Panc1 (cell line): Measurements from ENCODE around the gene DCAF10. TPM values are rescaled to one million over a fixed set of nuclear protein-coding genes. Genes with fewer than 3 reads are reported as not detected.
"Not testable (repeated sequence)": the region's sequence is repeated elsewhere in the genome, so short reads cannot be mapped to it uniquely, and the experiment has no call there.

Experiments used
- ATAC-seq: fragments of 200-7000 bp; cut with Tn5 transposase; 2 replicates; pipeline ENCODE4 v1.9.1; 2020; ENCODE audit warnings: mild to moderate bottlenecking, moderate library complexity
- BruUV-seq: library from RNA; stranded (reverse); fragments of 400-500 nt; replicated peaks from 2 replicates; lab custom pipeline; 2021; lab: Mats Ljungman, UMichigan
- CTCF ChIA-PET: fragments of 300-600 bp; sonication (Branson Sonifier 250); formaldehyde crosslinking; loops from one replicate; lab custom pipeline; 2022; ENCODE audit warnings: antibody characterized with exemption; lab: Charles Lee
- POLR2A ChIA-PET: fragments of 300-600 bp; sonication (Branson Sonifier 250); formaldehyde crosslinking; loops from one replicate; lab custom pipeline; 2022; ENCODE audit warnings: antibody characterized with exemption; lab: Charles Lee
- DNase-seq: peaks from one replicate; pipeline ENCODE4 v3.0.0-alpha.2; 2010; ENCODE audit warnings: low read depth, low spot score
- H3K27ac ChIP-seq: 2 replicates; pipeline ENCODE4 v1.5.1; 2011; ENCODE audit warnings: mild to moderate bottlenecking, low read length, inconsistent platforms
- H3K27me3 ChIP-seq: fragments of 200-500 bp; sonication (Bioruptor generic); 2 replicates; pipeline ENCODE4 v1.6.0; 2014; ENCODE audit warnings: low read length, inconsistent platforms; ENCODE audit not compliant: control insufficient read depth, insufficient read depth
- H3K36me3 ChIP-seq: fragments of 200-500 bp; sonication (Bioruptor generic); 2 replicates; pipeline ENCODE4 v1.5.1; 2014; ENCODE audit warnings: inconsistent platforms, mild to moderate bottlenecking, low read length, moderate library complexity; ENCODE audit not compliant: control insufficient read depth, insufficient read depth
- H3K4me1 ChIP-seq: 2 replicates; pipeline ENCODE4 v1.5.1; 2011; ENCODE audit warnings: inconsistent platforms, mild to moderate bottlenecking, low read length, moderate library complexity; ENCODE audit not compliant: control insufficient read depth, insufficient read depth
- H3K4me3 ChIP-seq, 2 experiments: 2 replicates each; pipeline ENCODE4 v1.5.1; 2011 to 2012; ENCODE audit warnings: low read depth in 2 of 2, low read length in 2 of 2, mild to moderate bottlenecking in 2 of 2, inconsistent platforms in 1 of 2, moderate library complexity in 1 of 2
- H3K9me3 ChIP-seq: fragments of 200-500 bp; sonication (Bioruptor generic); 2 replicates; pipeline ENCODE4 v1.5.1; 2014; ENCODE audit warnings: low read depth, mild to moderate bottlenecking, inconsistent platforms, low read length, moderate library complexity; ENCODE audit not compliant: control insufficient read depth, insufficient read depth
- POLR2AphosphoS5 ChIP-seq: IDR thresholded peaks from 2 replicates; pipeline ENCODE4 v1.6.1; 2012; ENCODE audit warnings: mild to moderate bottlenecking, low read depth, low read length, moderate library complexity
- SIN3A ChIP-seq: IDR thresholded peaks from 2 replicates; pipeline ENCODE4 v1.6.1; 2012; ENCODE audit warnings: low read depth, mild to moderate bottlenecking, low read length, moderate library complexity, borderline replicate concordance; ENCODE audit not compliant: insufficient read depth
- TCF7L2 ChIP-seq: IDR thresholded peaks from 2 replicates; pipeline ENCODE4 v1.6.1; 2011; ENCODE audit warnings: mild to moderate bottlenecking, low read depth, low read length, inconsistent platforms
- in situ Hi-C: cut with HindIII; loops from 2 replicates; pipeline ENCODE4 v1.10.0; 2016; ENCODE audit warnings: low sequenced_read_pairs, low pct_unique_long_range_greater_than_20kb
- intact Hi-C: fragments of 100-400 bp; cut with micrococcal nuclease; formaldehyde crosslinking; loops from one replicate; pipeline ENCODE4 v1.10.0; 2022; ENCODE audit not compliant: unreplicated experiment
- total RNA-seq: library from RNA; stranded (reverse); gene quantifications from one replicate; pipeline ENCODE4 v1.2.1, GENCODE V29; 2021; ENCODE audit not compliant: unreplicated experiment
- TF ChIP-seq, protein P1 (sequence below), 2 experiments: IDR thresholded peaks; 2 replicates each; pipeline ENCODE4 v1.6.1; 2011 to 2012; ENCODE audit warnings: low read depth in 2 of 2, control low read depth in 1 of 2, low read length in 1 of 2, mild to moderate bottlenecking in 1 of 2, moderate library complexity in 1 of 2; ENCODE audit not compliant: insufficient read depth in 1 of 2
- TF ChIP-seq, protein P2 (sequence below): fragments of 450-650 bp; IDR thresholded peaks from 2 replicates; pipeline ENCODE4 v1.5.1; 2017; ENCODE audit warnings: mild to moderate bottlenecking

The DCAF10 gene
- total RNA-seq, 1 experiment from 2014 or later: 18.5 TPM

DNA sequence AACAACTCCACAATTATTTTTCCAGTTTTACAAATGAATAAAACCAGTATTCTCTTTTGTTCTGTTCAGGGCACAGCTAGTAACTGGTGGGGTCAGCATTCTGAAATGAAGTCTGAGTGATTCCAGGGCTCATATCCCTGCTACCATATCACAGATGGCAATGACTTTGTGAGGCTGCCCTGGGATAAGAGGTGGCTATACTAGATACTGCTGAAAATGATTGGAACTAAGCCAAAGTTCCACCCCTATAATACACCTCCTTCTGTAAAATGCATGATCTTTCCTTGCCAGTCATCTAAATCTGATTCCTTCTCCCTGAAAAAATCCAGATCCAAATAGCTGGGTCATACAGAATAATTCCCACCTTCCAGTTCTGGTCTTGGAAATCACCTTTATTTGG, 88.9 kb downstream of the DCAF10 start:
- peaks cover 6% of the 10 kb centered on the region for H3K36me3 ChIP-seq
- BruUV-seq: no TSS peak
- H3K27ac ChIP-seq: no peak overlapping the region
- POLR2A ChIA-PET: no interaction called here
- intact Hi-C loops (no loop called here), in situ Hi-C loops (no loop called here)
- TF ChIP-seq SIN3A (no peak), TCF7L2 (no peak)
- TF ChIP-seq, protein P1, sequence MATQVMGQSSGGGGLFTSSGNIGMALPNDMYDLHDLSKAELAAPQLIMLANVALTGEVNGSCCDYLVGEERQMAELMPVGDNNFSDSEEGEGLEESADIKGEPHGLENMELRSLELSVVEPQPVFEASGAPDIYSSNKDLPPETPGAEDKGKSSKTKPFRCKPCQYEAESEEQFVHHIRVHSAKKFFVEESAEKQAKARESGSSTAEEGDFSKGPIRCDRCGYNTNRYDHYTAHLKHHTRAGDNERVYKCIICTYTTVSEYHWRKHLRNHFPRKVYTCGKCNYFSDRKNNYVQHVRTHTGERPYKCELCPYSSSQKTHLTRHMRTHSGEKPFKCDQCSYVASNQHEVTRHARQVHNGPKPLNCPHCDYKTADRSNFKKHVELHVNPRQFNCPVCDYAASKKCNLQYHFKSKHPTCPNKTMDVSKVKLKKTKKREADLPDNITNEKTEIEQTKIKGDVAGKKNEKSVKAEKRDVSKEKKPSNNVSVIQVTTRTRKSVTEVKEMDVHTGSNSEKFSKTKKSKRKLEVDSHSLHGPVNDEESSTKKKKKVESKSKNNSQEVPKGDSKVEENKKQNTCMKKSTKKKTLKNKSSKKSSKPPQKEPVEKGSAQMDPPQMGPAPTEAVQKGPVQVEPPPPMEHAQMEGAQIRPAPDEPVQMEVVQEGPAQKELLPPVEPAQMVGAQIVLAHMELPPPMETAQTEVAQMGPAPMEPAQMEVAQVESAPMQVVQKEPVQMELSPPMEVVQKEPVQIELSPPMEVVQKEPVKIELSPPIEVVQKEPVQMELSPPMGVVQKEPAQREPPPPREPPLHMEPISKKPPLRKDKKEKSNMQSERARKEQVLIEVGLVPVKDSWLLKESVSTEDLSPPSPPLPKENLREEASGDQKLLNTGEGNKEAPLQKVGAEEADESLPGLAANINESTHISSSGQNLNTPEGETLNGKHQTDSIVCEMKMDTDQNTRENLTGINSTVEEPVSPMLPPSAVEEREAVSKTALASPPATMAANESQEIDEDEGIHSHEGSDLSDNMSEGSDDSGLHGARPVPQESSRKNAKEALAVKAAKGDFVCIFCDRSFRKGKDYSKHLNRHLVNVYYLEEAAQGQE (IDR thresholded peaks at IDR 0.05; ENCODE audit: insufficient read depth in 1 of 2, low read depth in 2 of 2, low read length in 1 of 2): no peak
- DNase-seq: no peak
- no peaks in the 10 kb centered on the region for H3K27me3 ChIP-seq
- ATAC-seq: no peak
- no peaks in the 10 kb centered on the region for H3K9me3 ChIP-seq
- CTCF ChIA-PET: no interaction called here
- no peaks in the 10 kb centered on the region for H3K4me1 ChIP-seq
- no peak overlapping the region for H3K4me3 ChIP-seq

DNA sequence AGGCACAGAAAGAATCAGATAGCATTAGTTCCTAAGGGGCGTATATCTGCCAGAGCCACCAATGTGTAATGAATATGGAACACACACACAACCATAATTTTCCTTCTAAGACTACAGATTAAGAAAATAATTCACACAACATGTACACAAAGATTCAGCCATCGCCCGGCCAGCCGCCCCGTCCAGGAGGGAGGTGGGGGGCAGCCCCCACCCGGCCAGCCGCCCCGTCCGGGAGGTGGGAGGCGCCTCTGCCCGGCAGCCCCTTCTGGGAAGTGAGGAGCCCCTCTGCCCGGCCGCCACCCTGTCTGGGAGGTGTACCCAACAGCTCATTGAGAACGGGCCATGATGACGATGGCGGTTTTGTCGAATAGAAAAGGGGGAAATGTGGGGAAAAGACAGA, 90.4 kb downstream of the DCAF10 start:
- H3K36me3 ChIP-seq, ATAC-seq, POLR2A ChIA-PET, in situ Hi-C loops, DNase-seq, H3K4me1 ChIP-seq, H3K4me3 ChIP-seq, H3K27ac ChIP-seq, H3K9me3 ChIP-seq, BruUV-seq, H3K27me3 ChIP-seq, CTCF ChIA-PET: not testable (repeated sequence)
- intact Hi-C loops: loop anchor here (10.0 kb wide), 1 partner anchor 504 kb away; the partner anchor contains the start of gene ALDH1B1

DNA sequence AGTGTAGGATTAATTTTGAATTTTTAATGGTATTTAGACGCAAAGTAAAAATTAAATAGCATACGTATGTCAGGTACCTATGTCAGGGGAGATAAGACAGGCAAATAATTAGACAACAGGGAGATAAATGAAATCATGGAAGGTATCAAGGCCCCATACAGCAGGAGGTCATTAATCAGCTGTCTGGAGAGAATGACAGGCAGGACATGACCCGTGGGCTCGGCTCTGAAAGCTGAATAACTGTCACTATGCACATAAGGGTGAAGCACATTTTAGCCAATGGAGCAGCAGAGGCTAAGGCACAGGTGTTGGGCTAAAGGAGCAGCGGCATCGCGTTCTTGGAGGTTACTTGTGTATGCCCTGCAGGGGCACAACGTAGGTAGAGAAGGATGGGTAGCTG, 91.5 kb downstream of the DCAF10 start:
- H3K4me3 ChIP-seq: no peak overlapping the region
- ATAC-seq (no peak), DNase-seq (no peak)
- no peaks in the 10 kb centered on the region for H3K27me3 ChIP-seq
- H3K27ac ChIP-seq: no peak overlapping the region
- no peaks in the 10 kb centered on the region for H3K4me1 ChIP-seq
- BruUV-seq: no TSS peak
- intact Hi-C loops: loop anchor here (10.0 kb wide), 1 partner anchor 503 kb away; the partner anchor contains the start of gene ALDH1B1
- ChIA-PET POLR2A (no interaction called here), CTCF (no interaction called here)
- peaks cover 6% of the 10 kb centered on the region for H3K36me3 ChIP-seq
- in situ Hi-C loops: no loop called here
- no peak for TF ChIP-seq POLR2AphosphoS5
- no peak for TF ChIP-seq SIN3A
- TF ChIP-seq, protein P1 (IDR thresholded peaks at IDR 0.05; ENCODE audit: insufficient read depth in 1 of 2, low read depth in 2 of 2, low read length in 1 of 2): no peak
- TF ChIP-seq, protein P2, sequence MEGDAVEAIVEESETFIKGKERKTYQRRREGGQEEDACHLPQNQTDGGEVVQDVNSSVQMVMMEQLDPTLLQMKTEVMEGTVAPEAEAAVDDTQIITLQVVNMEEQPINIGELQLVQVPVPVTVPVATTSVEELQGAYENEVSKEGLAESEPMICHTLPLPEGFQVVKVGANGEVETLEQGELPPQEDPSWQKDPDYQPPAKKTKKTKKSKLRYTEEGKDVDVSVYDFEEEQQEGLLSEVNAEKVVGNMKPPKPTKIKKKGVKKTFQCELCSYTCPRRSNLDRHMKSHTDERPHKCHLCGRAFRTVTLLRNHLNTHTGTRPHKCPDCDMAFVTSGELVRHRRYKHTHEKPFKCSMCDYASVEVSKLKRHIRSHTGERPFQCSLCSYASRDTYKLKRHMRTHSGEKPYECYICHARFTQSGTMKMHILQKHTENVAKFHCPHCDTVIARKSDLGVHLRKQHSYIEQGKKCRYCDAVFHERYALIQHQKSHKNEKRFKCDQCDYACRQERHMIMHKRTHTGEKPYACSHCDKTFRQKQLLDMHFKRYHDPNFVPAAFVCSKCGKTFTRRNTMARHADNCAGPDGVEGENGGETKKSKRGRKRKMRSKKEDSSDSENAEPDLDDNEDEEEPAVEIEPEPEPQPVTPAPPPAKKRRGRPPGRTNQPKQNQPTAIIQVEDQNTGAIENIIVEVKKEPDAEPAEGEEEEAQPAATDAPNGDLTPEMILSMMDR: no peak
- H3K9me3 ChIP-seq: no peaks in the 10 kb centered on the region
